ENCODE results near the gene HOXC9.

- TF ChIP-seq CTCF (IDR thresholded peaks at IDR 0.05) (no peak), POLR2A (IDR thresholded peaks at IDR 0.05) (no peak)
Measured at GRCh38 chr12:53987787-53988230, 12.2 kb upstream of the HOXC9 start.
